ENCODE results near the gene FAM174C.

Gene FAM174C

GRCh38 chr19:1252221-1252820, 23.0 kb upstream of the FAM174C start (continued):
- TF ChIP-seq ZFP3 (tag by site-specific recombination; IDR thresholded peaks at IDR 0.05; ENCODE audit: low read depth) (no peak), ZNF174 (tag by site-specific recombination; IDR thresholded peaks at IDR 0.05) (no peak), ZNF623 (tag by site-specific recombination; IDR thresholded peaks at IDR 0.05) (0 out of 2 replicates have a peak, but pooled peaks have one; percentile 7), FEZF1 (tag by site-specific recombination; IDR thresholded peaks at IDR 0.05) (no peak), ZNF362 (tag by site-specific recombination; IDR thresholded peaks at IDR 0.05) (peak; percentile 48; the same call in 1 of the 2 replicates)

GRCh38 chr19:1252821-1253513, 22.4 kb upstream of the FAM174C start:
- peaks cover 21 to 56% of the 10 kb centered on the region in 2 experiments; a peak in 2 of 3 replicates for H3K36me3 ChIP-seq (ENCODE audit: control insufficient read depth in 2 of 2, insufficient read depth in 1 of 2, low read length in 2 of 2)
- peak overlapping the region; percentile 100 for H3K27ac ChIP-seq (ENCODE audit: extremely low read depth, low read depth, low read length)
- H3K9me3 ChIP-seq (ENCODE audit: control insufficient read depth, insufficient read depth, low read depth, low read length) = no peaks in the 10 kb centered on the region
- H3K4me1 ChIP-seq (ENCODE audit: control insufficient read depth, insufficient read depth, low read length) = peaks cover 10% of the 10 kb centered on the region
- ChIA-PET CTCF (interaction anchor here (0.6 to 2.7 kb wide), 4 partner anchors 9 to 15 kb away, joined by 3 to 13 read pairs (median 12); partner anchors contain the start of gene CIRBP), POLR2A (interaction anchor here (0.5 to 10.8 kb wide), 18 partner anchors 9 to 572 kb away, joined by 3 to 407 read pairs (median 4); partner anchors contain the start of genes ATP5F1D, CIRBP, FAM174C and GPX4)
- peak overlapping the region; percentile 92 for H3K4me3 ChIP-seq (ENCODE audit: low read depth, low read length)
- peak; percentile 97 for TF ChIP-seq ZNF398 (tag by site-specific recombination; IDR thresholded peaks at IDR 0.05)
- TF ChIP-seq YY2 (tag by site-specific recombination; IDR thresholded peaks at IDR 0.05) = no peak
- TF ChIP-seq ZNF639 (tag by site-specific recombination; IDR thresholded peaks at IDR 0.05) = no peak
- TF ChIP-seq SCRT1 (tag by site-specific recombination; IDR thresholded peaks at IDR 0.05; ENCODE audit: borderline replicate concordance) = no peak
- TF ChIP-seq GLIS2 (tag by site-specific recombination; IDR thresholded peaks at IDR 0.05) = peak; percentile 82
- TF ChIP-seq ZNF221 (tag by site-specific recombination; IDR thresholded peaks at IDR 0.05; ENCODE audit: borderline replicate concordance) = no peak
- peak; percentile 37; the same call in 1 of the 2 replicates for TF ChIP-seq ZNF394 (tag by site-specific recombination; IDR thresholded peaks at IDR 0.05; ENCODE audit: borderline replicate concordance)
- peak; percentile 53 for TF ChIP-seq ZNF341 (tag by site-specific recombination; IDR thresholded peaks at IDR 0.05; ENCODE audit: low read depth)
- peak; percentile 56 for TF ChIP-seq SP3 (tag by site-specific recombination; IDR thresholded peaks at IDR 0.05)
- TF ChIP-seq ZNF600 (tag by site-specific recombination; IDR thresholded peaks at IDR 0.05) = 0 out of 2 replicates have a peak, but pooled peaks have one; percentile 14
- no peak for TF ChIP-seq BCL11A (tag by site-specific recombination; IDR thresholded peaks at IDR 0.05; ENCODE audit: low read depth)
- TF ChIP-seq ZNF558 (tag by site-specific recombination; IDR thresholded peaks at IDR 0.05) = no peak
- no peak for TF ChIP-seq ZNF292 (tag by site-specific recombination; IDR thresholded peaks at IDR 0.05; ENCODE audit: borderline replicate concordance, low read depth)
- TF ChIP-seq TRIM28 (IDR thresholded peaks at IDR 0.05; ENCODE audit: borderline replicate concordance, low read length) = no peak
- no peak for TF ChIP-seq ZNF776 (tag by site-specific recombination; IDR thresholded peaks at IDR 0.05; ENCODE audit: borderline replicate concordance)
- no peak for TF ChIP-seq HOXC10 (CRISPR knock-in tag; IDR thresholded peaks at IDR 0.05)
- TF ChIP-seq ZNF10 (tag by site-specific recombination; IDR thresholded peaks at IDR 0.05) = no peak
- no peak for TF ChIP-seq ZNF146 (tag by site-specific recombination; IDR thresholded peaks at IDR 0.05)
- TF ChIP-seq PRDM10 (tag by site-specific recombination; IDR thresholded peaks at IDR 0.05) = no peak
- no peak for TF ChIP-seq ZNF747 (tag by site-specific recombination; IDR thresholded peaks at IDR 0.05)
- TF ChIP-seq ZNF692 (tag by site-specific recombination; IDR thresholded peaks at IDR 0.05) = peak; percentile 49
